HG02588 (cell line): ENCODE data around the gene C19orf25.
"Not testable (repeated sequence)": the region's sequence is repeated elsewhere in the genome, so short reads cannot be mapped to it uniquely, and the experiment has no call there.

ENCODE experiments used
- ATAC-seq: cut with Tn5 transposase; IDR thresholded peaks from one replicate; pipeline ENCODE4 v1.9.1; 2021; ENCODE audit warnings: mild to moderate bottlenecking, moderate library complexity; ENCODE audit not compliant: unreplicated experiment

C19orf25 gene

GRCh38 chr19:1512671-1513498 lies 33.9 kb upstream of the C19orf25 start, which contains the start of gene ADAMTSL5:
Gene ADAMTSL5, minus strand, starts transcription at chr19:1513019. Its CDS starts 2,076 bp downstream, at chr19:1510943.
- ATAC-seq: no peak

GRCh38 chr19:1511318-1512317 lies 32.6 kb upstream of the C19orf25 start:
- no peak for ATAC-seq

DNA sequence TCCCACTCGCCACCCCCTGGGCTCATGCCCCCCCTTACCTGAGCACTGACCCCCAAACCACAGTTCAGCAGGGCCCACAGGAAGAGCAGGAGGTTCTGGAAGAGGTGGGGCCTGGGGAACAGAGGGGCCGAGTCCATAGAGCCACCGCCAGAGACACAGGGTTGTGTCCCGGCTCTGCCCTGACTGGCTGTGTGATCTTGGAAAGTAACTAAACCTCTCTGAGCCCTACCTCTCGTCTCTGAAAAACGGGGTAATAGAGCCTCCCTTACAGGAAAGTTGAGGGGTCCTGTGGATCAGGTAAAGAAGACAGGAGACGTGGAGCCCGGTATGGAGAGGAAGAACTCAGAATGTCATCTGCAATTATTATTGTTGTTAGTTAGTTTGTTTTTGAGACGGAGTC lies 31.8 kb upstream of the C19orf25 start:
- no peak for ATAC-seq

DNA sequence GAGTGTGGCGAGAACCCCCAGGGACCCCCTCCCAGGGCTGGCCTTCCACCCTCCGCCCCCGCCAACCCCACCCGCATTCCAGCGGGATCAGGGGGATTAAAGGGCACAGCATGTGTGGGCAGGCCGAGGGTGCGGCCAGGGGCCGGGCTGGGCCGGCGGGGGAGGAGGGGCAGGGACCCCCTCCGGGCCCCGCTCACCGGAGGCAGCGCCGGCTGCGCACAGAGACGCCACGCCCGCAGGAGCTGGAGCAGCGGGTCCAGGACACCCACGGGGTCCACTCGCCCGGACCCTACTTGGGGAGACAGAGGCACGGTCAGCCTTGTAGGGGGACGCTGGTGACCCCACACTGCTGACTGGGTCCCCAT lies 31.4 kb upstream of the C19orf25 start:
- no peak for ATAC-seq

DNA sequence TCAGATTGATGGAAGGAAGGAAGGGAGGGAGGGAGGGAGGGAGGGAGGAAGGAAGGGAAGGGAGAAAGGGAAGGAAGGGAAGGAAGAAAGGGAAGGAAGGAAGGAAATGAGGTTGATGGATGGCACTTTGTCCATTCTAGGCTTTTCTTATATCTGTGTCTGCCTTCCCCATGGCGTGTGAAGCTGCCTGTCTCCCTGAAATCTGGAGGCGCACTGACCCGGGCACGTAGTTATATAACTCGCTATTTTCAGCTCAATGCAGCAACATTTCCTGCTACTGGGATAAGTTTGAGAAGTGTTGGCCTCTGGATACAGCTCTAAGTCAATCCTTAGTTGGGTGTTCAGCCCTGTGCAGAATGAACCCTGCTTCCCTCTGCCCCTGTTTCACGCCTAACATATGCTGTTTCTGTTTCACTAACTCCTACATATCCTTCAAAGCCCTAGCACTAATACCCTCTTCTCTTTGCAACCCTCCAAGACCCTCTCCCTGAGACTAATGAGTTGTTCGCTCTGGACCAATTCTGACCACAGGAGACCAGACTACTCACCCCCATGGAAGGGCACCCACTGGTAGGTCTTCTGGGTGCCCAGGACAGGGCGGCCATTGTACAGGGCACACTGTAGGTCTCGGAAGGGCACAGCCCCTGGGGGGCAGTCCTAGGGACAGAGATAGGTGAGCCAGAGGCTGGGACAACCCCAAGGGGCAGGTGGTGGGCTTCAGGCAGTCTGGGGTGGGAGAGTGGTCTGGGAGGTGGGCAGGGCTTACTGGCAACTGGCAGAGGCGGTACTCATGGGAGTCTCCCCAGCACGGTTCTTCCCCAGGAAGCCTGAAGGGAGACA lies 30.8 kb upstream of the C19orf25 start:
- ATAC-seq: no peak

- ATAC-seq: no peak
These were observed 29.5 kb upstream of the C19orf25 start for GRCh38 chr19:1508507-1508856.

GRCh38 chr19:1507763-1508506 lies 28.9 kb upstream of the C19orf25 start:
- ATAC-seq: no peak

GRCh38 chr19:1507192-1507660 lies 28.2 kb upstream of the C19orf25 start:
- no peak for ATAC-seq

- no peak for ATAC-seq
These were observed 27.2 kb upstream of the C19orf25 start for GRCh38 chr19:1505991-1506881.

DNA sequence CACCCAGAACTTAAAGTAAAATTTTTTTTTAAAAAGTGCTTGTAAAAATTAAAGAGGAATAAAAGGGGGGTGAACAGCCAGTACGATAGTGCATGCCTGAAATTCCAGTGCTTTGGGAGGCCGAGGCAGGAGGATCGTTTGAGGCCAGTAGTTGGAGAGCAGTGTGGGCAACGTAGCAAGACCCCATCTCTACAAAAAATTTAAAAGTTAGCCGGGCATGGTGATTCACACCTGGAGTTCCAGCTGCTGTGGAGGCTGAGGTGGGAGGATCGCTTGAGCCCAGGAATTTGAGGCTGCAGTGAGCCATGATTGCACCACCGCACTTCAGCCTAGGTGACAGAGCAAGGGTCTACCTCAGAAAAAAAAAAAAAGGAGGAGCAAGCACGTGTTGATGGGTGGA lies 26.0 kb upstream of the C19orf25 start:
- ATAC-seq: no peak

- ATAC-seq: no peak
These were observed 25.1 kb upstream of the C19orf25 start for GRCh38 chr19:1503925-1504773.

- ATAC-seq: no peak
These were observed 24.3 kb upstream of the C19orf25 start for GRCh38 chr19:1503089-1503924.

DNA sequence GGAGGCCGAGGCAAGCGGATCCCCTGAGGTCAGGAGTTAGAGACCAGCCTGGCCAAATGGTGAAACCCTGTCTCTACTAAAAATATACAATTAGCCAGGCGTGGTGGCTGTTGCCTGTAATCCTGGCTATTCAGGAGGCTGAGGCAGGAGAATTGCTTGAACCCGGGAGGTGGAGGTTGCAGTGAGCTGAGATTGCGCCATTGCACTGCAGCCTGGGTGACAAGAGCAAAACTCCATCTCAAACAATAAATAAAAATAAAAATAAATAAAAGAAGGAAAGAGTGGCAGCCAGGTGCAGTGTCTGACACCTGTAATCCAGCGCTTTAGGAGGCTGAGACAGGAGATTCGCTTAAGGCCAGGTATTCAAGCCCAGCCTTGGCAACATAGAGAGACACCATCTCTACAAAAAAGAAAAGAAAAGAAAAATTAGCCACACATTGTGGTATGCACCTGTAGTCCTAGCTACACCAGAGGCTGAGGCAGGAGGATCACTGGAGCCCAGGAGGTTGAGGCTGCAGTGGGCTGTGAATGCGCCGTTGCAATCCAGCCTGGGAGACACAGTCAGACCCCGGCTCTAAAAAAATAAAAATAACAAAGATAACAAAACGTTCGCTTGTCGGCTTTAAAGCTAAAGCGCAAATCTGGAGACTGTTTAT lies 23.5 kb upstream of the C19orf25 start:
- no peak for ATAC-seq

- no peak for ATAC-seq
These were observed 22.2 kb upstream of the C19orf25 start for GRCh38 chr19:1501200-1501595.

DNA sequence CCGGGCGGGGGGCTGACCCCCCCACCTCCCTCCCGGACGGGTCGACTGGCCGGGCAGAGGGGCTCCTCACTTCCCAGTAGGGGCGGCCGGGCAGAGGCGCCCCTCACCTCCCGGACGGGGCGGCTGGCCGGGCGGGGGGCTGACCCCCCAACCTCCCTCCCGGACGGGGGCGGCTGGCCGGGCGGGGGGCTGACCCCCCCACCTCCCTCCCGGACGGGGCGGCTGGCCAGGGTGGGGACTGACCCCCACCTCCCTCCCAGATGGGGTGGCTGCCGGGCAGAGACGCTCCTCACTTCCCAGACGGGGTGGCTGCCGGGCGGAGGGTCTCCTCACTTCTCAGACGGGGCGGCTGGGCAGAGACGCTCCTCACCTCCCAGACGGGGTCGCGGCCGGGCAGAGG lies 20.2 kb upstream of the C19orf25 start:
- ATAC-seq: not testable (repeated sequence)

GRCh38 chr19:1497578-1498235 lies 18.7 kb upstream of the C19orf25 start:
- ATAC-seq: no peak
